ENCODE measurements around the gene NACC2. TPM values are rescaled to one million over a fixed set of nuclear protein-coding genes. Genes with fewer than 3 reads are reported as not detected.

The NACC2 gene
- total and polyA plus RNA-seq, 10 donors = 2.1 to 34.9 (median 23.7) TPM

GRCh38 chr9:136090768-136091581 is 4.1 kb downstream of the NACC2 start:
- Histone ChIP-seq H3K27ac (peak overlapping the region in 6 of 8 donors; percentile 8 to 95 (median 44)), H3K4me3 (no peak overlapping the region), H3K36me3 (peaks cover 0 to 12% (median 0%) of the 10 kb centered on the region in 6 donors), H3K4me1 (peaks cover 38 to 93% (median 81%) of the 10 kb centered on the region in 6 donors), H3K9me3 (no peaks in the 10 kb centered on the region), H3K27me3 (replicated peaks in 1 of 7) (peaks cover 0 to 44% (median 0%) of the 10 kb centered on the region in 7 donors)
- intact Hi-C loops (cut with DNase I; ENCODE audit: low total_unique reads) = no loop called here
- TF ChIP-seq POLR2A (IDR thresholded peaks at IDR 0.05) (no peak), POLR2AphosphoS5 (IDR thresholded peaks at IDR 0.05) (peak in 1 of 3 donors; percentile 46)
- WGBS, 5 donors = 72 to 92% (median 79%) methylated on average over 7 to 22 of the region's 22 CpGs
- DNase-seq = peak; percentile 63

- peaks cover 0 to 12% (median 0%) of the 10 kb centered on the region in 6 donors for H3K36me3 ChIP-seq
- H3K27ac ChIP-seq = peak overlapping the region in 4 of 8 donors; percentile 13 to 95 (median 58)
- no peaks in the 10 kb centered on the region for H3K9me3 ChIP-seq
- H3K27me3 ChIP-seq (replicated peaks in 1 of 7) = peaks cover 0 to 36% (median 0%) of the 10 kb centered on the region in 7 donors
- H3K4me1 ChIP-seq = peaks cover 42 to 95% (median 83%) of the 10 kb centered on the region in 6 donors
- intact Hi-C loops (cut with DNase I; ENCODE audit: low total_unique reads) = no loop called here
- 49 to 68% (median 63%) methylated on average over 9 of the region's 9 CpGs for WGBS, 5 donors
- TF ChIP-seq POLR2AphosphoS5 (IDR thresholded peaks at IDR 0.05) (no peak), POLR2A (IDR thresholded peaks at IDR 0.05) (no peak)
- TF ChIP-seq, protein P1, sequence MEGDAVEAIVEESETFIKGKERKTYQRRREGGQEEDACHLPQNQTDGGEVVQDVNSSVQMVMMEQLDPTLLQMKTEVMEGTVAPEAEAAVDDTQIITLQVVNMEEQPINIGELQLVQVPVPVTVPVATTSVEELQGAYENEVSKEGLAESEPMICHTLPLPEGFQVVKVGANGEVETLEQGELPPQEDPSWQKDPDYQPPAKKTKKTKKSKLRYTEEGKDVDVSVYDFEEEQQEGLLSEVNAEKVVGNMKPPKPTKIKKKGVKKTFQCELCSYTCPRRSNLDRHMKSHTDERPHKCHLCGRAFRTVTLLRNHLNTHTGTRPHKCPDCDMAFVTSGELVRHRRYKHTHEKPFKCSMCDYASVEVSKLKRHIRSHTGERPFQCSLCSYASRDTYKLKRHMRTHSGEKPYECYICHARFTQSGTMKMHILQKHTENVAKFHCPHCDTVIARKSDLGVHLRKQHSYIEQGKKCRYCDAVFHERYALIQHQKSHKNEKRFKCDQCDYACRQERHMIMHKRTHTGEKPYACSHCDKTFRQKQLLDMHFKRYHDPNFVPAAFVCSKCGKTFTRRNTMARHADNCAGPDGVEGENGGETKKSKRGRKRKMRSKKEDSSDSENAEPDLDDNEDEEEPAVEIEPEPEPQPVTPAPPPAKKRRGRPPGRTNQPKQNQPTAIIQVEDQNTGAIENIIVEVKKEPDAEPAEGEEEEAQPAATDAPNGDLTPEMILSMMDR (IDR thresholded peaks at IDR 0.05 in 8 of 11, conservative IDR thresholded peaks at IDR 0.05 in 3 of 11) = no peak
- H3K4me3 ChIP-seq = no peak overlapping the region
- no peak for DNase-seq
These were observed 4.9 kb downstream of the NACC2 start for GRCh38 chr9:136090056-136090735.

DNA sequence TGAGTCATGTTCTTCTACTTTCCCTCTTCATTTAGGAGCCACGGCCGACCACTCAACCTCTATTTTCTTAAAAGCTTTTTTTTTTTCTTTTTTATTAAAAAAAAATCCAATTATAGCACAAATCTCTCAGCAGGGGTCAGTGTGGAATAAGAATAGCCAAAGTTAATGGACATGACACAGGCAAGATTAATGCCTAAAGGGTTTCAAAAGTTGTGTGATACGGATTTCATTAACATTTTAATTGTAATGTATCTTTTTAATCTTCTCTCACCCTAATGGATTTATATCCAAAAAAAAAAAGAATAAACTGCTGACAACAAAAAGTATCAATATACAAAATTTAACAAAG is 5.4 kb downstream of the NACC2 start:
- H3K27me3 ChIP-seq (replicated peaks in 1 of 7) = peaks cover 0 to 36% (median 0%) of the 10 kb centered on the region in 7 donors
- peaks cover 42 to 100% (median 85%) of the 10 kb centered on the region in 6 donors for H3K4me1 ChIP-seq
- DNase-seq = no peak
- no peak overlapping the region for H3K4me3 ChIP-seq
- H3K9me3 ChIP-seq = no peaks in the 10 kb centered on the region
- 16 to 25% (median 18%) methylated on average over 3 of the region's 3 CpGs for WGBS, 5 donors
- H3K27ac ChIP-seq = peak overlapping the region in 4 of 8 donors; percentile 38 to 95 (median 62)
- TF ChIP-seq POLR2AphosphoS5 (IDR thresholded peaks at IDR 0.05) = no peak
- TF ChIP-seq, protein P1 (IDR thresholded peaks at IDR 0.05 in 8 of 11, conservative IDR thresholded peaks at IDR 0.05 in 3 of 11) = peak in 5 of 11 experiments; percentile 15 to 29 (median 25)
- H3K36me3 ChIP-seq = peaks cover 0 to 12% (median 0%) of the 10 kb centered on the region in 6 donors
- intact Hi-C loops (cut with DNase I; ENCODE audit: low total_unique reads) = loop anchor here (5.0 kb wide), 1 partner anchor 33 kb away; no protein-coding TSS in a partner anchor

DNA sequence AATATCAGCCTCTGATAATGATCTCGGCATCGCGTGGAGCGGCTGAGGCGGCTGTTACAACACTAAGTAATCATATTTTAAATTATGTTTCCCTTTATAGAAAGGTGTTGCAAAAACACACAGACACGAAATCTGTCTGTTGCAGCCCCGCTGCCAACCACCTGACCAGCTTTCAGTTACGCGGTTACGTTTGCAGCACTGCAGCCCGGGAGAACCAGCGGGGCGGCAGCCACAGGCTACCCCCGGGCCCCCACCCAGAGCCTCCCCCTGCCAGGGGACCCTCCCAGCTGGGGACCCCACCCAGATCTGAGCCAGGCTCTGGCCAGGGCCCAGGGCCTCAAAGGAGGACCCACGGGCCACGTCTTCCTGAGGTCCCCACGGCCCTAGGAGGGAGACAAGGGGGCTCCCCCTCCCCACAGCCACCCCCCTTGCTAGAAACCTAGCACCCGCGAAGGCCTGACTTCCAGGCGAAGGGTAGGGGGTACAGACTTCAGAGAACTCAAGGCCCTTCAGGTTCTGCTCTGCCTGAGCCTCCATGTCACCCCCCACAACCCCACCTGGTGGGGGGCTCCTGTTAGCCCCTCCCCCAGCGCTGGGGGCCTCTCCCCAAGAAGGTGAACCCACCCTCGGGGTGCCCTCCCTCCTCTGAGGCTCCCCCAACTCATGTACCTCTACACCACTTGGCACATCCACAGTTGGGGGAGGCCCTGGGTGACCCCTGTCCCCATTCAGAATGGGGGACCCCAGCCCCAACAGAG is 6.0 kb downstream of the NACC2 start:
- no peaks in the 10 kb centered on the region for H3K9me3 ChIP-seq
- intact Hi-C loops (cut with DNase I; ENCODE audit: low total_unique reads) = loop anchor here (5.0 kb wide), 1 partner anchor 33 kb away; no protein-coding TSS in a partner anchor
- peak overlapping the region in 1 of 8 donors; percentile 24 for H3K4me3 ChIP-seq
- peak; percentile 77 for DNase-seq
- H3K36me3 ChIP-seq = peaks cover 0 to 15% (median 0%) of the 10 kb centered on the region in 6 donors
- peaks cover 42 to 100% (median 81%) of the 10 kb centered on the region in 6 donors for H3K4me1 ChIP-seq
- peak overlapping the region in 4 of 8 donors; percentile 38 to 95 (median 62) for H3K27ac ChIP-seq
- TF ChIP-seq POLR2AphosphoS5 (IDR thresholded peaks at IDR 0.05) = peak in 1 of 3 donors; percentile 23
- TF ChIP-seq POLR2A (IDR thresholded peaks at IDR 0.05) = no peak
- TF ChIP-seq, protein P1 (IDR thresholded peaks at IDR 0.05 in 8 of 11, conservative IDR thresholded peaks at IDR 0.05 in 3 of 11) = no peak
- 24 to 38% (median 31%) methylated on average over 21 to 22 of the region's 22 CpGs for WGBS, 5 donors
- peaks cover 0 to 30% (median 0%) of the 10 kb centered on the region in 7 donors for H3K27me3 ChIP-seq (replicated peaks in 1 of 7)
